LNCaP clone FGC (cell line): ENCODE data around the gene RPS6KB2.

Experiments used
- DNase-seq: peaks from one replicate; pipeline ENCODE4 v3.0.0-alpha.2; 2011; ENCODE audit warnings: low read depth
- H3K4me3 ChIP-seq: 2 replicates; pipeline ENCODE4 v1.5.1; 2011; ENCODE audit warnings: mild to moderate bottlenecking, low read depth, low read length, control low read depth
- CTCF ChIP-seq: IDR thresholded peaks from 2 replicates; pipeline ENCODE4 v1.5.1; 2012; ENCODE audit warnings: mild to moderate bottlenecking; ENCODE audit not compliant: control insufficient read depth, insufficient read depth; ENCODE audit errors: extremely low read depth

RPS6KB2 gene

GRCh38 chr11:67442504-67443404 lies 14.5 kb downstream of the RPS6KB2 start:
- no peak for DNase-seq
- TF ChIP-seq CTCF = no peak
- H3K4me3 ChIP-seq = peak overlapping the region; percentile 95

GRCh38 chr11:67445515-67445914 lies 17.2 kb downstream of the RPS6KB2 start:
- DNase-seq = no peak
- no peak for TF ChIP-seq CTCF
- H3K4me3 ChIP-seq = no peak overlapping the region

GRCh38 chr11:67448220-67448609 lies 19.9 kb downstream of the RPS6KB2 start:
- TF ChIP-seq CTCF = no peak
- DNase-seq = no peak
- H3K4me3 ChIP-seq = no peak overlapping the region

- DNase-seq = no peak
- TF ChIP-seq CTCF = no peak
- no peak overlapping the region for H3K4me3 ChIP-seq
Observed at GRCh38 chr11:67449116-67449844, 21.0 kb downstream of the RPS6KB2 start.

GRCh38 chr11:67450796-67451657 lies 22.7 kb downstream of the RPS6KB2 start:
- no peak overlapping the region for H3K4me3 ChIP-seq
- DNase-seq = no peak
- no peak for TF ChIP-seq CTCF

GRCh38 chr11:67451658-67451976 lies 23.3 kb downstream of the RPS6KB2 start:
- H3K4me3 ChIP-seq = no peak overlapping the region
- no peak for TF ChIP-seq CTCF
- no peak for DNase-seq
